ENCODE measurements around the gene NRM.

NRM gene

DNA sequence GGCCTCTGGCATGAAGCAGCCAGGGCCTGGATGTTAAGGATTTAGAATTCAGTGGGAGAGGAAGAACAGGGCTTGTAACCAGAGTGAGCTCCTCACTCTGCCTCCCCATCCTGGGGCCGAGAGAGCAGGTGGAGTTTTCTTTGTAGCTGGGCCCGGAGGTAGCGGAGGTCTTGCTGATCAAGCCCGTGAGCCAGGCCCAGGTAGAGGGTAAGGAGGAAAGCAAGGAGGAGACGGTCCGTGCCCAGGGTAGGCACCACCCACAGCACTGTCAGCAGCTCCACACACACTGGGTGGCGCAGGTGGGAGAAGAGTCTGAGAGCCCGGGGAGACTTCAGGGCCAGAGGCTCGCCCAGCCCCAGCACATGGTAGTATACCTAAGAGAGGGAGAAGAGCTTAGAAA is 2.2 kb downstream of the NRM start:
- no peak for DNase-seq (ENCODE audit: low read depth)

DNA sequence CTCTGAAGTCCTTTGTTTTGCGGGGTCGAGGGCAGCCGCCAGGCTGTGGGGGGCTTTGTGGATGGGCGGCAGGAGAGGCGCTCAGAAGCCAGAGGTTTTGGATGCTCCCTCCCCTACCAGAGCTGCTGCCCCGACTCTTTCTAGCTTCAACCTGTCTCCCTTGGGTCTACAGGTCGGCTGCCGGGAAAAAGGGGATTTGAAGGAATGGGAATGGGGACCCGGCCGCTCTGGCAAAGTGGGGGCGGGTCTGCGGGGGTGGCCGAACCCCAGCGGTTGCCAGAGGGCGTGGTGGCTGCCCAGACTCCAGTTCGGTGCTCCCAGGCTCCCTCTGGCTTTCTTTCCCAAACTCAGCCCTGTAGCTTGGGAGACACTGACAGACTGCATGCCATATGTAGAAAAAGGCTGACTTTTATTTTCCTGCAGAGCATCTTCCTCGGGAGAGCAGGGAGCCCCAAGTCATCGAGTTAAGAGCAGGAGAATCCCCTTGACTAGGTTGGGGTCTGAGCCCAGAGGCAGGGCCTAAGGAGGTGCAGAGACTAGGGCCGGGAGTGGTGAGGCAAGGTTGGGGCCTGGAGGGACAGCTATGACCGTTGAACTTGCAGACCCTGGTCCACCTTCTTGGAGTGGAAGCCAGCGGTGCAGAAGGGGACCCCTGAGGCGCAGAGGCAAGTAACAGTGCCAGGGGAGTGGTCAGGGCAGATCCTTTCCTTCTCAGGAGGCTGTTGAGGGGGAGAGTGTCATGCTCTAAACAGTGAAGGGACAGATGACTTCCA is 2.9 kb downstream of the NRM start:
- no peak for DNase-seq (ENCODE audit: low read depth)

DNA sequence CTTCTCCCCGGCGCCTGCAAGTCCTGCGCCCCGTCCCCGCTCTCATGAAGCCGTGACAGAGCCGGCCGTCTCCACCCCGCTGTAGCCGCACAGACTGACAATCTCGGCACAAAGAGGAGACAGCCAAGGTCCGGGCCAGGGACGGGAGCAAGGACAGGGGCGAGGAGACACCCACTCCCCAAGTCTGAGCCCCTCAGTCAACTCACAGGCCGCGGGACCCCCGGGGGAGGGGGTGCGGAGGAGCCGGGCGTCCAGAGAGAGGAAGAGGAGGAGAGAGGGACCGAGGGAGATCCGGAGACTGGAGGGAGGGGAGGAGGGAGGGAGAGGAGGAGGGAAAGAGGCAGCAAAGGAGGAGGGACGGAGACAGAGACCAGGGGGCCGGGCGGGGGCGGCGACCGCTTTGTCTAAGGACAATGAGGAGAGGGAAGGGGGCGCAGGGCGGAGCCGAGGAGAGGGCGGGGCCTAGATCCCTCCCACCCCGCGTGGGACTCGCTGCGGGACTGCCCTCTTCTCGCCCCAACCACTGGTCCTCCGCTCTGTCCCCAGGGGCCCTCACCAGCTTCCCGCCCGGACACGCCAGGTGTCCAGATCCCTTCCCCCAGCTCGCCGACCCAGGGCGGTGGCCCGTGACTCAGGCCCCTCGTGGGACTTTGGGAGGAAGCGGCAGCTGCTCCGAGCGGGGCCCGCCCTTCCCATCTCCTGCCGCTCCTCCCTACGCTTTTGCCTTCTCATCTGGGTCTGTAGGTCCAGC is 3.7 kb downstream of the NRM start:
- peak; percentile 97 for DNase-seq (ENCODE audit: low read depth)

DNA sequence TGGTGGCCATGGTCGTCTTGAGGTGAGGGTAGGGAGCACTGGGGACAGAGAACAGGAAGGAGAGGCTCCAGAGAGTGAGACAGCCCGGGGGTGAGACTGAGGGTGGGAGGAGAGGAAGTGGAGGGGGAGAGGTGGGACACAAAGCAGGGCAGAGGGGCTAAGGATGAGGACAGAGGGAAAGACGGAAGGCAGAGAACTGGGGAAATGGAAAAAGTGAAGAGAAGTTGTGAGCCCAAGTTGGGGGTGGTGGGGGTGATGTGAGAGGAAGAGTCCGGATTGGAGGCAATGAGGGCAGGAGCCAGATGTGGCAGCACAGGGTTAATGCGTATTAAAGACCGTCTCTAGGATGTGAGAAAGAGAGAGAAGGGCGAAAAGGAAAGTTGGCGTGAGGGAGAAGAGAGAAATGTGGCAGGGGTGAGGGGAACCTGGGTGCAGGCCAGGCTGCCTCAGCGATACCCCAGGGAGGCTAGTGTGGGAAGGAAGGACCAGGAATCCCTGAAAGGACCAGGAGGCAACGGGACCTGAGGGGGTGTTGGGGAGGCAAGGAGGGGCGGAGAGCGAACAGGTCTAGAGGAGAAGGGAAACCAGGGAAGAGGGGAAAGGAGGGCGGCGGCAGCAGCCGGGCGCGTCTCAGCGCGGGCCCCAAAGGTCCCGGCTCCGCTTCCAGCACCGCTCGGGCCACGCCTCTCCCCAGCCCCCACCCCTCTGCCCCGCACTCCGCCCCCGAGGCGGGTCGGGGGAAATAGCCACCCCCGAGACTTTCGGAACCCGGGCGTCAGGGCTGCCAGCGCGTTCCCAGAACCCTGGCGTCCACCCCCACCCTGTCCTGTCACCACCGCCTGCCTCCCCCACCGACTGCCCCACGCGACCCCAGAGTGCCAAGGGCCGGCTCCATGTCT is 4.5 kb downstream of the NRM start, which contains the start of gene PPP1R18:
Gene PPP1R18, minus strand, starts transcription at position 637 of the 899 bp plus-strand sequence. Its CDS starts 627 bp downstream, at position 10.
- no peak for DNase-seq (ENCODE audit: low read depth)

DNA sequence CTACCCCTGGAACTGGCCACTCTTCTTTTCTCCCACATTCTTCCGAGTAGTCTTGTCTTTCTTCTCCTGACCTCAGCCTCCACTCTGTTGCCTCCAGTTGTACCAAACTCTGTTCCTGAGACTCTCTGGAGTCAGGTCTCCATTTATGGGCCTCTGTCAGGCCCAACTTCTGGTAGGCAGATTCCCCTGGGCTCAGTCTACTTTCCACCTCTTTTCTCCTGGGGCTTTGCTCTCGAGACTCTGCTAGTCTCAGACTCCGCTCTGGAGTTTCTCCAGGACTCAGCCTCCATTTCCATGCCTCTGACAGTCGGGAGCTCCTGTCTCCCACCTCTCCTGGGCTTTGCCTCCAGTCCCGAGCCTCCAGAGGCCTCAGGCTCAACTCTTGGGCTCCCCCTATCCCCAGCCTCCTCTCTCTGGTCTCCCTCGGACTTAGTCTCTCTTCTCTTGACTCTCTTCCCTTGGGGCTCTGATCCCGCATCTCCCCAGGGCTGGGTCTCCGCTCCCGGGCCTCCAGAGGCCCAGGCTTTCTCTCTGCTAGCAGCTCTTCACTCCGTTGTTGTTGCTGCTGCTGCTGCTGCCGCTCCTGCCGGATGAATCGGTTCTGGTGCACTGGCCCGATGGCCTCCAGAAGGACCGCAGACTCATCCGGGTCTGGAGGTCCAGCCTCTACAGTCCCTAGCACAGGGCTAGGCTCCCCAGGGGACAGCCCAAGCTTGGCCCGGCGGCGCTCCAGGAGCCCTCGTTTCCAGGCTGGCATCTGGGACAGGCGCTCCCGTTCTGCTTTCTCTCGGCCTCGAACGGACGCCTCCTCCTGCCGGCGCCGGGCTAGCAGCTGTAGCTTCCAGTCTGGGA is 5.4 kb downstream of the NRM start:
- no peak for DNase-seq (ENCODE audit: low read depth)

DNA sequence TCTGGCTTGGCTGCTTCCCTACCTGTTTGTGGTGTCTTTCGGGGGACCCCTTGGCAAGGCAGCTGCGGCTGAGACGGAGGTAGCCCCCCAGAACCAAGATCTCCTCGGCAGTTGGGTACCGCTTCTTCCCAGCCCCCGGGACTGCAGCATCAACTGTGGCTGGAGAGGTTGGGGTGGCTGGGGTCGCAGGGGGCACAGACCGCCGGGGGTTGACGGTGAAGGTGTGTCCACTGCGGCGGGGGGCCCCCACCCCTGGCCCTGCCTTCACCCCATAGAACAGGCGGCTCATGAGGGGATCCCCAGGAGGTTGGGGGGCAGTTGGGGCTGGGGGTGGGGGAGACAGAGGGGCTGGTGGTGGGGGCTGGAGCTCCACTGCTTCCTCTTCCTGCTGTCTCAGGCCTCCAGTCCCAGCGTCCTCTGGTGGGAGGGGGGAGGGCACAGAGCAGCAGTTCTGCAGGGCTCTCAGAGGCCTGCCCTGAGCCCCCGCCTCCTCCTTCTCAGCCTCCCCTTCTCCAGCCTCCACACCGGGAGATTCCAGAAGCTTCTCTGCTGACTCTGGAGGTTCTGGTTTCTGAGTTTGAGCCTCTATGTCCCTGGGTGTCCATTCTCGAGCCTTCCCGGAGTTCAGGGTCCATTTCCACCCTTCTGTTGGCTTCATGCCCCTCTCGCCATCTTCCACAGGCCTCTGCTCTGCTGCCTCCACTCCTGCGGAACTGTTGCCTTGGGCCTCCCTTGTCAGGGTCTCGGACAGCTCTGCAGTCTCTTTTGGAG is 6.2 kb downstream of the NRM start:
- no peak for DNase-seq (ENCODE audit: low read depth)

DNA sequence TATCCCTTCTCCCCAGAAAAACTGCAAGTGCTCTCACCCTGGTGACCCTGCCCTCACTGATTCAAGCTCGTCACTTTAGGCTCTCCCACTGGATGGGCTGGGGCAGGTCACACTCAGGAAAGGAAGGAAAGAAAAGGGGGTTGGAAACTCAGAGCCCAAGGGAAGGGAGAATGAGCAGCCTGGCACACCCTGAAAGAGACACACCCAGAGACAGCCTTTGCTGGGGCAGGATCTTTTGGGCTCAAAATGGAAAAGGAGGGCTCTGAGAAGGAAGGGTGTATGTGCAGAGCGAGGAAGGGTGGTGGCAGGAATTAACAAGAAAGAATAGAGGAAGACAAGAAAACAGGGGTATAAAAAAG is 6.8 kb downstream of the NRM start:
- no peak for DNase-seq (ENCODE audit: low read depth)

DNA sequence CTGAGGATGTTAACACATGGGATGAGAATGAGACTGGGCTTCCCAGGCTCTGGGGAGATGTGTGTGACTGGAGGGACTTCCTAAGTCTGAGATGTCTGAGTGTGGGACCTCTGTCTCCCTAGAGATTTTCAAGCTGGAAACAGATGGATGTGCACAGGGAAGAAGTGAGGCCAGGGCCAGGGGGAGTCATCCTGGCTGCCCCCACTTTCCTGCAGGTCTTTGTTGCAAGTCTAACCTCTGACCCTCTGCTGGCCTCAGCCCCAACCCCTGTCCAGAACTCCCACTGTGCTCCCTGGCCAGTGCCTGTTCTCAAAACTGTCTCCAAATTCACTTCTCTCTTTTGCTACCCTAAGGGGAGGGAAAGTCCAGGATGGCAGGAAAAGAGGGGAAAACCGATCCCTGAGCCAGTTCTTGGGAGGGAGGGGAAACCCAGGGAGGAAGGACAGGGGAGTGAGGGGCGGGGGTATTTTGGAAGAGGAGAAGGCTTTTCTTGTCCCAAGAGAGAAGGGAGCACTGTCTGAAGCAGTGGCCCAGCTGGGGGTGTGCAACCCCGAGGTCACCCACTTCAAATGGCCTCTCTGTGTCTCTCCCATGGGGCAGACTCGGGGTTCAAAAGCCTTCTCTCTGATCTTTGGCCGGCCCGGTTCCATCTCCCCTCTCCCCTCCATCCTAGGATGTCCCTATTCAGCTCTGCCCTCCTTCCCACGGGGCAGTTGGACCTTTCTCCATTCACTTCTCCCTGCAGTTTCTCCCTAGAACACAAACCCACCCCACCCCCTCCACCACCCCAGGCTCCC is 7.4 kb downstream of the NRM start:
- DNase-seq (ENCODE audit: low read depth): no peak

DNA sequence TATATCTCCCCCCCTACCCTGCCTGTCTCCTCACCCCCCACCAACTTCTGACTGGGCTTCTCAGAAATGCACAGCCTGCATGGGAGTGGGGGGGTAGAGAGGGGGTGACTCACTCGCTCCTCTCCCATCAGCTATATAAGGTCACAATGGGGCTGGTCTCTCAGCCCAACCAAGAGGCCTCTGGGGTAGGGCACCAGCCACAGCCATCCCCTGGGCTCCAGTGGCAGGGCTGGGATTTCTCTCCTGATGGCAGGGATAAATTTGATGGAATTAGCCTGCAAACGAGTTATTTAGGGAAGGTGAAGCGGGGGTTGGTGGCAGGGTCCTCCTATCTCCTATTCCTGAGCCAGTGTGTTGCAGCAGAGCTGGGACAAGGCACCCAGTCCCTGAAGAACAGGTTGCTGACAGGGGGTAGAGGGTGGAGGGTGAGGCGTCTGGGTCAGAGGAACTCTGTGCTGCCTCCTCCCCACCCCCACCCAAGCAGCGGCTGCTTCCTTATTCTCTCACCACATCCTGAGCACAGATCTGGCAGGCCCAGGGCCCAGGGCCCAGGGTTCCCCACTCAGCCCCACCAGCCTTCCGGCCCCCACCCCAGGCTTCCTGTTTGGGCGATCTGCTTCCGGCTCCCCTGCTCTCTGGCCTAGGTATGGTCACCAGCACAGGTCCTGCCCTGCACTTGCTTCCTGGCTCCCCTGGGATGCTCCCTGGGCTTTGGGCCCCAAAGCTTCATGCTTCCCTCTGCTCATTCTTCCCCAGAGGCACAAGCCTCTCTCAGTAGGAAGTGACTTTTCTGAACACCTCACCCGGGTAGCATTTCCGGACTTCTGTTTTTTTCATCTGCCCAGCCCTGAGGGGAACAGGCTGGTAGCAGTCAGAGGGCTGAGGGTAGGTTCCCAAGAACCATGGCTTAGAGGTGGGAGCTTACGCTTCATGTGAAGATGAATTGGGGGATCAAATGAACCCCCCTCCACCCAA is 8.4 kb downstream of the NRM start:
- DNase-seq (ENCODE audit: low read depth): peak; percentile 77

DNA sequence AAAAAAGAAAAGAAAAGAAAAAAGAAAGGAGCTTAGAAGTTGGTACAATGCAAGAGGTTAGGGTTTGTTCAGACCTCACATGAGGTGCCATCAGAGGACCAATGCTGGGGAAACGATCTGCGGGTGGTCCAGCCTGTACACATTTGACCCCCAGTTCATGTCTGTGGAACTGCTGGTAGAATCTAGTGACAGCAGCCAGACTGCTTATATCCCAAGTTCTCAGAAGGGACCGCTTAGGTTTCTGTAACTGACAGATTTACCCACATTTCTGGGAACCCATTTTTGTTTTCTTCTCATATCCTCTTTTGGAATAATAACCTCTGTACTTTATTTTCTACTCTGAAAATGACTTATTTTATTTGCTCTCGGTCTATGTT is 9.0 kb downstream of the NRM start:
- no peak for DNase-seq (ENCODE audit: low read depth)

DNA sequence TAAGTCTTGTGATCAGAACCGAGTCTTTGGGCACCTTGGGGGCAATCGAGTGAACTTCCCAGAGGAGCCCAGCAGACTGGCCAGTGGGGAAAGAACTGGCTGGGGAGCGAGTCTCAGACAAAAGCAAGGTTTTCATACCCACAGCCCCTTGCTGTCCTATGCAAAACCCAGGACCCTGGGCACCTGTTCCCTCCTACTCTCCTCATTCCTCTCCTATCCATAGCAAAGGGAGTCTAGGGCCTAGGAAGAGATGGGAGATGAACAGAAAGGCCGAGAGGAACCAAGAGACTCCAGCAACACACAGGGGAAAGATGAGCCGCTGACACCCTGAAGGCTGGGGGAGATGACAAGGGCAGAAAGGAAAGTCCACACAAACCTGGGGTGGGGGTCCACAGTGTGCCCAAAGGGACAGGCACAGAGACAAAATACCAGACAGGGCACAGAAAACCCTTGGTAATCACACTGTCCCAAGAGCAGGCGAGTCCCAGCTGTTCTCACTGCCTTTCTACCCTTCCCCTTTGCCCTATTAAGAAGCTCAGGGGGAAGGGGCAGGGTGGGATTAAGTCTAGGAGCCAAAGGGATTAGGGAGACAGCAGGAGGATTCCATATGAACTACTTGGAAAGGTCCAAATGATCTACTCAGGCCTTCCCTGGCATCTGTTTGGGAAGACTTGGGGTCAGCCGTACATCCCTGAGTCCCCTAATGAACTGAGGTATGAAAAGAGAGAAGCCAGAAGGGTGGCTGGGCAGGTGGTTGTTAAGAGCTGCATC is 10.8 kb downstream of the NRM start:
- DNase-seq (ENCODE audit: low read depth): no peak

DNA sequence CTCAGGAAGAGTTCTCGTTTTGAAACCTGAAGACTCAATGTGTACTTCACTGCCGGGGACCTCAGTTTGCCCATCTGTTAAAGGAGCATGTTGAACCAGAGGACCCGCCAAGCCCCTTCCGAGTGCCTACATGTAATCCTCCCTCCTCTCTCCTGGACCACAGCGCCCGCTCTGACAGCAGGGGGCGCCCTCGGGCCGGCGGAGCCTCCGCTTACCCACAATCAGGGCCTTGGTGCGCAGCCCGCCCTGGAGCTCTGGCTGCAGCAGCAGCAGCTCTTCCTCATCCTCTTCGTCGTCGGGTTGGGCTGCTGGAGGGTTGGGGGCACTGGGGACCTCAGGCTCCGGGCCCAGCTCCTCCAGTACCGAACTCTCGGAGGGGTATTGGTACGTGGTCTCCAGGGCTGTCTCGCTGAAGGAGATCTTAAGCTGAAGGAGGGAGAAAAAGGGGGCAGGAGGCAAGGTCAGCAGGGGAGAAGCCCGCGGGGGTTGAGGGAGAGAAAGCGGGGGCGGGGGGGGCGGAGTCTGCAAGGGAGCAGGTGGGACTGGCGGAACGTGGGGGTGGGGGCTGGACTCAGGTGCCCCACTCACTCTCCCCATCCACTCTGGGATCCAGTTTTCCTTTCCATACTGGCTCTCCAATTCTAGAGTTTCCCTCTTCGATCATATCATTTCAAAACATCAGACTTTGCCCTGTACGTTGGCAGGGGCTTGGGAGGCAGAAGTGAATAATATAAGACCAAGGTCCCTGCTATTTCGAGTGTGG is 11.6 kb downstream of the NRM start:
- no peak for DNase-seq (ENCODE audit: low read depth)

DNA sequence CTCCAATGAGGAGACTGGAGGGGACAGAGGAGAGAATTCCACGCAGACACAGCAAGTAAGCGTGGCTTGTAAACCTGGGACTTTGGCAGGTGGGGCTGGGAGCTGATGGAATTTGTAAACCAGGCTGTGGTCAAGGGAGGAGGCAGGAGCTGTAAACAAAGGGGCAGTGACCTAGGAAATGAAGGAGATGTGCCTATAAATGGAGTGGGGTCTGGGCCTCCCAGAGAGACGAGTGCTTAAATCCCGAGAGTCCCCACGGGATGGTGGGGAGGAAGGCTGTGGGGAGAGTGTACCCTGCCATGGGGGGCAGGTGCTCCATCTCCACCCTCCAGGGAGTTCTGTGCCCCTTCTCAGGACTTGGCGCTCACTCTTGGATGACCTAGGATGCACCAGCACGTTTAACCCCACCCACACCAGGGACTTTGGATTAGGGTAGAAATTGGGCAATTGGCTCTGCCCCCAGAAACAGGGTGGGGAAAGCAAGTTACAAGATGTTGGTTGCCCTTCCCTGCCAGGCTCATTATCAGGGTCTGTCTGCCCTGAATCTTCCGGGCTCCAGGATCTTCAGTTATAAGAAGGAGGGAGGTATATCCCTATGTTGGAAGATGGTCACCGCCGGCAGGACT is 14.0 kb downstream of the NRM start:
- DNase-seq (ENCODE audit: low read depth): no peak

DNA sequence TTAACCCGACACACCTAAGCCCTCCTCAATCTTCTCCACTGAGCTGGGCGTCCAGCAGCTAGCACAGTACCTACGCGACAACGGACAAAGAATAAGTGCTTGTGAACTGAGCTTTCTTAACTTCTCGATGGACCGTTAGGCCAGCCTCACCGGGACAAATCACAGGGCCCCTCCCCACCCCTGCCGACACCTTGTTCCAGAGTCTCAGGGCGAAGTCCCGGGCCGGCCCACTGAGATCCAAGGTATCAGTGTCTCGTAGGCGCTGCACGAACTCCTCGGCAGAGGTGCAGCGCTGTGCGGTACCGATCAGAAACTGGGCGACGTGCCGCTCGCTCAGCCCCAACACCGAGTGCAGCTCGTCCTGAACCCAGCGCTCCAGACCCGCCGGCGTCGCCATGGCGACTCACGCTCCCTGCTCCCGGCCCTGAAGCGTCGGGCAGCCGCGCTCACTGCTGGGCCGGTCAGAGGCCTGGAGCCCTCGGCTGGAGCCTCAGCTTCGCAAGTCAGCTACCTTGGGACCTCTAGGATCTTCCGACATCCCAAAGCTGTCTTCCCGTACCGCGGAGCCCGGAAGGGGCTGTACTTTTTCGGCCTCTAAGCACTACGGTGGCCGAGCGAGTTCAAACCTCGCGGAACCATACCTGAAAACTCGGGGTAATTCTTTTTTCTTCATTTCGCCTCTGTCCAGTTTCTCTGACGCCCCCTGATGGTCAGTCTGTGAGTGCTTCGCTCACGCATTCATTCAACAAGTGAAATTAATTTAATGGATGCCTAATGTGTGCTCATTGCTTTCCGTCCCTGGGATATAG is 18.1 kb downstream of the NRM start, which contains the start of gene DHX16:
Gene DHX16, minus strand, starts transcription at position 562 of the 809 bp plus-strand sequence. Its CDS starts 165 bp downstream, at position 397.
- peak; percentile 98 for DNase-seq (ENCODE audit: low read depth)

DNA sequence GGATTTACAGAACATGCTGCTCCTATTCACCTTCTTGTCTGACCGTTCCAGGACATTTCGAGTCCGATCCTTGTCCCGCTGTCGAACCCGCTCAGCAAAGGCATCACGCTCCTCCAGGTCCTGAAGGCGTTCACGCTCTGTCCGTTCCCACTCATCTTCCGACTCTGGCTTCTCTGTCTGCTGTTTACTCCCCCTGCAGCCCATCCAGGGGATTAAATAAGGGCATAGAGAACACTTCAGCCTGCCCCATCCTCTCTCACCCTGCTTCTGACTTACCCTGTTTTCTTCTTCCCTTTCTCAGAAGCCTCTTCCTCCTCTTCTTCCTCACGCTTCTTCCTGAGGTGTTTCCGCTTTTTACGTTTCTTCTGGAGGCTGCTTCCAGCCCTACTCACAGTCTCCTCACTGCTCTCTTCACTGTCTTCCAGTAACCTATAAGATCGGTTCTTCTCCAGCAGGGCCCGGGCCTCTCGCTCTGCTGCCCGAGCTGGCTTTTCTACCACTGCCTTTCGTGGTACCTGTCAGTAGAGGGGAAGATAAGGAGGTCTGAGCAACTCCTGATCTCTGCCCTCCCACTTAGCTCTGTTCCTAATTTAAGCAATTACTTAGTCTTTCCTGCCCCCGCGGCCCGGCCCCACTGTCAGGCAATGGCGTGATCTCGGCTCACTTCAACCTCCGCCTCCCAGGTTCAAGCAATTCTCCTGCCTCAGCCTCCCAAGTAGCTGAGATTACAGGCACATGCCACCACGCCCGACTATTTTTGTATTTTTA is 19.8 kb downstream of the NRM start:
- no peak for DNase-seq (ENCODE audit: low read depth)
